ENCODE measurements around the gene PGD.
"Not testable (repeated sequence)": the region's sequence is repeated elsewhere in the genome, so short reads cannot be mapped to it uniquely, and the experiment has no call there.

PGD gene

DNA sequence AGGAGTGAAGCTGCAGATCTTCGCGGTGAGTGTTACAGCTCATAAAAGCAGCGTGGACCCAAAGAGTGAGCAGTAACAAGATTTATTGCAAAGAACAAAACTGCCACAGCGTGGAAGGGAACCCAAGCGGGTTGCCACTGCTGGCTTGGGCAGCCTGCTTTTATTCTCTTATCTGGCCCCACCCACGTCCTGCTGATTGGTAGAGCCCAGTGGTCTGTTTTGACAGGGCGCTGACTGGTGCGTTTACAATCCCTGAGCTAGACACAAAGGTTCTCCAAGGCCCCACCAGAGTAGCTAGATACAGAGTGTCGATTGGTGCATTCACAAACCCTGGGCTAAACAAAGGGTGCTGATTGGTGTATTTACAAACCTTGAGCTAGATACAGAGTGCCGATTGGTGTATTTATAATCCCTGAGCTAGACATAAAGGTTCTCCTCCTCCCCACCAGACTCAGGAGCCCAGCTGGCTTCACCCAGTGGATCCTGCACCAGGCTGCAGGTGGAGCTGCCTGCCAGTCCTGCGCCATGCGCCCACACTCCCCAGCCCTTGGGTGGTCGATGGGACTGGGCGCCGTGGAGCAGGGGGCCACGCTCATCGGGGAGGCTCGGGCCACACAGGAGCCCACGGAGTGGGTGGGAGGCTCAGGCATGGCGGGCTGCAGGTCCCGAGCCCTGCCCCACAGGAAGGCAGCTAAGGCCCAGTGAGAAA lies 27.1 kb downstream of the PGD start:
- 95% methylated on average over 16 of the region's 21 CpGs for WGBS
- not testable (repeated sequence) for H4K91ac ChIP-seq (ENCODE audit: low read length); H3K18ac ChIP-seq (ENCODE audit: low read depth in 1 of 2, low read length in 2 of 2)

DNA sequence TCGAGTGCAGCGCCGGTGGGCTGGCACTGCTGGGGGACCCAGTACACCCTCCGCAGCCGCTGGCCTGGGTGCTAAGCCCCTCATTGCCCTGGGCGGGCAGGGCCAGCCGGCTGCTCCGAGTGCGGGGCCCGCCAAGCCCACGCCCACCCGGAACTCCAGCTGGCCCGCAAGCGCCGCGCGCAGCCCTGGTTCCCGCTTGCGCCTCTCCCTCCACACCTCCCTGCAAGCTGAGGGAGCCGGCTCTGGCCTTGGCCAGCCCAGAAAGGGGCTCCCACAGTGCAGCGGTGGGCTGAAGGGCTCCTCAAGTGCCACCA lies 27.6 kb downstream of the PGD start:
- H3K27ac ChIP-seq (ENCODE audit: low read length, poor library complexity, severe bottlenecking); H3K4me3 ChIP-seq (ENCODE audit: insufficient read depth in 1 of 2, low read depth in 1 of 2, low read length in 2 of 2); H2BK5ac ChIP-seq (ENCODE audit: low read depth, low read length, poor library complexity, severe bottlenecking); H3K4ac ChIP-seq (ENCODE audit: low read depth in 1 of 2, low read length in 2 of 2); H3K9me3 ChIP-seq (ENCODE audit: control insufficient read depth, low read length); H3K18ac ChIP-seq (ENCODE audit: low read depth in 1 of 2, low read length in 2 of 2); H4K8ac ChIP-seq (ENCODE audit: low read length); H4K91ac ChIP-seq (ENCODE audit: low read length); H3K27me3 ChIP-seq (ENCODE audit: control insufficient read depth in 1 of 2, insufficient read depth in 1 of 2, low read length in 2 of 2); H2BK15ac ChIP-seq (ENCODE audit: low read depth, poor library complexity, severe bottlenecking); H3K4me2 ChIP-seq (ENCODE audit: low read length, poor library complexity, severe bottlenecking); H3K9ac ChIP-seq (ENCODE audit: low read length); H3K4me1 ChIP-seq (ENCODE audit: control insufficient read depth, insufficient read depth, low read depth, low read length); DNase-seq; H3K14ac ChIP-seq (ENCODE audit: low read length in 2 of 2); H2BK12ac ChIP-seq (ENCODE audit: low read length in 2 of 2); H3K79me1 ChIP-seq (replicated peaks; ENCODE audit: low read length, poor library complexity, severe bottlenecking); H3K23ac ChIP-seq (ENCODE audit: low read length in 2 of 2); H2AK5ac ChIP-seq (ENCODE audit: low read length, severe bottlenecking); H2BK120ac ChIP-seq (ENCODE audit: low read depth, low read length); H2AFZ ChIP-seq (ENCODE audit: low read depth, low read length): not testable (repeated sequence)
- 98% methylated on average over 18 of the region's 21 CpGs for WGBS
- H3K36me3 ChIP-seq (ENCODE audit: control insufficient read depth in 1 of 2, insufficient read depth in 2 of 2, low read depth in 1 of 2, low read length in 2 of 2), result peaks cover 2 to 21% of the 10 kb centered on the region in 2 experiments

More for the DNA sequence above, 27.1 kb downstream of the PGD start:
- not testable (repeated sequence) for H3K4ac ChIP-seq (ENCODE audit: low read depth in 1 of 2, low read length in 2 of 2); H2BK5ac ChIP-seq (ENCODE audit: low read depth, low read length, poor library complexity, severe bottlenecking); H3K4me1 ChIP-seq (ENCODE audit: control insufficient read depth, insufficient read depth, low read depth, low read length); H3K23ac ChIP-seq (ENCODE audit: low read length in 2 of 2); H3K27ac ChIP-seq (ENCODE audit: low read length, poor library complexity, severe bottlenecking); H2BK15ac ChIP-seq (ENCODE audit: low read depth, poor library complexity, severe bottlenecking); H4K8ac ChIP-seq (ENCODE audit: low read length); H3K79me1 ChIP-seq (replicated peaks; ENCODE audit: low read length, poor library complexity, severe bottlenecking); H3K4me3 ChIP-seq (ENCODE audit: insufficient read depth in 1 of 2, low read depth in 1 of 2, low read length in 2 of 2); H3K14ac ChIP-seq (ENCODE audit: low read length in 2 of 2); H3K27me3 ChIP-seq (ENCODE audit: control insufficient read depth in 1 of 2, insufficient read depth in 1 of 2, low read length in 2 of 2); H2AK5ac ChIP-seq (ENCODE audit: low read length, severe bottlenecking); DNase-seq; H2BK12ac ChIP-seq (ENCODE audit: low read length in 2 of 2); H2BK120ac ChIP-seq (ENCODE audit: low read depth, low read length); H2AFZ ChIP-seq (ENCODE audit: low read depth, low read length); H3K4me2 ChIP-seq (ENCODE audit: low read length, poor library complexity, severe bottlenecking); H3K9ac ChIP-seq (ENCODE audit: low read length); H3K9me3 ChIP-seq (ENCODE audit: control insufficient read depth, low read length)
- H3K36me3 ChIP-seq (ENCODE audit: control insufficient read depth in 1 of 2, insufficient read depth in 2 of 2, low read depth in 1 of 2, low read length in 2 of 2), result peaks cover 8 to 27% of the 10 kb centered on the region in 2 experiments

DNA sequence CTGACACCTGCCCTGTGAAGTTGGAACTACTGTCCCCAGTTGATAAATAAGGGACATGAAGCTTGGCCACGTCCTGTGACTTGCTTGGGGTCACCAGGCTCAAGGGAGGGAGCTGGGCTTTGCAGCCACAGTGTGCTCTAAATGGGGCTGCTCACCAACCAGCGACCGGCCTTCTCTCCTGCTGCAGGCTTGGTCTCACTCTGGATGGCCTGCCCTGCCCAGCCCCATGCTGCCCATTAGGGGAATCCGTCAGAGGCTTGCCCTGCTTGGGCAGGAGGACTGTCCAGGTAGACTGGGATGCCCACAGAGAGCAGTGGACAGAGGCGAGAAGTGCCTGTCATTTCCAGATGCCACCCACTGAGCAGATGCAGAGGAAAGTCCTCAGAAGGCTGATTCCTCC lies 30.1 kb downstream of the PGD start:
- Histone ChIP-seq H2AK5ac (ENCODE audit: low read length, severe bottlenecking) (no peak overlapping the region), H3K9ac (ENCODE audit: low read length) (no peak overlapping the region), H2BK120ac (ENCODE audit: low read depth, low read length) (no peak overlapping the region), H3K18ac (ENCODE audit: low read depth in 1 of 2, low read length in 2 of 2) (no peak overlapping the region), H3K14ac (ENCODE audit: low read length in 2 of 2) (no peak overlapping the region), H2BK15ac (ENCODE audit: low read depth, poor library complexity, severe bottlenecking) (no peak overlapping the region), H2AFZ (ENCODE audit: low read depth, low read length) (no peak overlapping the region), H3K27me3 (ENCODE audit: control insufficient read depth in 1 of 2, insufficient read depth in 1 of 2, low read length in 2 of 2) (no peaks in the 10 kb centered on the region), H2BK5ac (ENCODE audit: low read depth, low read length, poor library complexity, severe bottlenecking) (no peak overlapping the region), H3K4me1 (ENCODE audit: control insufficient read depth, insufficient read depth, low read depth, low read length) (peaks cover 14% of the 10 kb centered on the region), H4K8ac (ENCODE audit: low read length) (no peak overlapping the region), H3K4me3 (ENCODE audit: insufficient read depth in 1 of 2, low read depth in 1 of 2, low read length in 2 of 2) (no peak overlapping the region), H4K91ac (ENCODE audit: low read length) (no peak overlapping the region), H3K27ac (ENCODE audit: low read length, poor library complexity, severe bottlenecking) (no peak overlapping the region), H3K23ac (ENCODE audit: low read length in 2 of 2) (no peak overlapping the region), H3K4me2 (ENCODE audit: low read length, poor library complexity, severe bottlenecking) (no peak overlapping the region), H3K4ac (ENCODE audit: low read depth in 1 of 2, low read length in 2 of 2) (peak overlapping the region in 1 of 2 experiments; percentile 5), H2BK12ac (ENCODE audit: low read length in 2 of 2) (no peak overlapping the region), H3K36me3 (ENCODE audit: control insufficient read depth in 1 of 2, insufficient read depth in 2 of 2, low read depth in 1 of 2, low read length in 2 of 2) (peaks cover 0 to 2% of the 10 kb centered on the region in 2 experiments), H3K9me3 (ENCODE audit: control insufficient read depth, low read length) (no peaks in the 10 kb centered on the region), H3K79me1 (replicated peaks; ENCODE audit: low read length, poor library complexity, severe bottlenecking) (peaks cover 22% of the 10 kb centered on the region)
- 81% methylated on average over 5 of the region's 5 CpGs for WGBS
- DNase-seq, result no peak

DNA sequence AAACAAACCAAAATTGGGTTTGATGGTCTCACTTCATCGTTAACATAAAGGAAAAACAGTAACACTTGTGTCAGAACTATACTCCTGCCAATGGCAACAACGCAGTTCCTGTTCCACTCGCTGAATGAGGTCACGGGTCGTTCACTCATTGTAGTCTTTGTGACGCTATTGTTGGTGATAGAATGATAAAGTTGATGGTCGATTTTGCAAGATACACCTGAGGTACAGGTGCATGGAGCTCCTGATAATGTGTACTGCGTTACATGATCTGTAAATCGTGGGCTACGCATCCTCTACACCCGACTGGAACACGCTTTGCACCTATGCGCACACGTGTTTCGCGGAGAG lies 31.0 kb downstream of the PGD start:
- DNase-seq, result no peak
- H2BK120ac ChIP-seq (ENCODE audit: low read depth, low read length), result no peak overlapping the region

More for the DNA sequence above, 31.0 kb downstream of the PGD start:
- Histone ChIP-seq H3K14ac (ENCODE audit: low read length in 2 of 2) (peak overlapping the region in 1 of 2 experiments; percentile 53), H3K23ac (ENCODE audit: low read length in 2 of 2) (no peak overlapping the region), H2AK5ac (ENCODE audit: low read length, severe bottlenecking) (no peak overlapping the region), H3K36me3 (ENCODE audit: control insufficient read depth in 1 of 2, insufficient read depth in 2 of 2, low read depth in 1 of 2, low read length in 2 of 2) (no peaks in the 10 kb centered on the region), H2AFZ (ENCODE audit: low read depth, low read length) (peak overlapping the region; percentile 88), H2BK15ac (ENCODE audit: low read depth, poor library complexity, severe bottlenecking) (no peak overlapping the region), H3K9ac (ENCODE audit: low read length) (peak overlapping the region; percentile 97), H3K4me2 (ENCODE audit: low read length, poor library complexity, severe bottlenecking) (peak overlapping the region; percentile 96), H3K27me3 (ENCODE audit: control insufficient read depth in 1 of 2, insufficient read depth in 1 of 2, low read length in 2 of 2) (no peaks in the 10 kb centered on the region), H3K18ac (ENCODE audit: low read depth in 1 of 2, low read length in 2 of 2) (peak overlapping the region; percentile 61 to 62), H3K9me3 (ENCODE audit: control insufficient read depth, low read length) (no peaks in the 10 kb centered on the region), H3K4ac (ENCODE audit: low read depth in 1 of 2, low read length in 2 of 2) (peak overlapping the region in 1 of 2 experiments; percentile 85), H3K27ac (ENCODE audit: low read length, poor library complexity, severe bottlenecking) (no peak overlapping the region), H2BK5ac (ENCODE audit: low read depth, low read length, poor library complexity, severe bottlenecking) (no peak overlapping the region), H3K4me1 (ENCODE audit: control insufficient read depth, insufficient read depth, low read depth, low read length) (peaks cover 14% of the 10 kb centered on the region), H3K79me1 (replicated peaks; ENCODE audit: low read length, poor library complexity, severe bottlenecking) (peaks cover 23% of the 10 kb centered on the region), H2BK12ac (ENCODE audit: low read length in 2 of 2) (no peak overlapping the region), H4K91ac (ENCODE audit: low read length) (peak overlapping the region; percentile 80), H4K8ac (ENCODE audit: low read length) (peak overlapping the region; percentile 95), H3K4me3 (ENCODE audit: insufficient read depth in 1 of 2, low read depth in 1 of 2, low read length in 2 of 2) (peak overlapping the region; percentile 80 to 91)
- 54% methylated on average over 16 of the region's 16 CpGs for WGBS

All from mesenchymal stem cell (in vitro differentiated cells and primary cell).